ENCODE measurements around the gene PROZ. TPM values are rescaled to one million over a fixed set of nuclear protein-coding genes. Genes with fewer than 3 reads are reported as not detected.

PROZ gene
- polyA plus RNA-seq, 2 of the 4 experiments (the other 2 are of a cell fraction): not detected

- FAIRE-seq: no peak
- no peaks in the 10 kb centered on the region for H3K9me3 ChIP-seq
- no peak for DNase-seq (ENCODE audit: low read depth in 1 of 2, low spot score in 1 of 2)
- H3K4me3 ChIP-seq: no peak overlapping the region
- no peak overlapping the region for H3K4me2 ChIP-seq
- ChIA-PET CTCF (no interaction called here), POLR2A (interaction anchor here (0.7 kb wide), 1 partner anchor 24 kb away, joined by 3 read pairs; no protein-coding TSS in a partner anchor)
- no peak overlapping the region for H3K27ac ChIP-seq
- peaks cover 35% of the 10 kb centered on the region for H3K4me1 ChIP-seq
- ATAC-seq: no peak
- WGBS (ENCODE audit: missing lambda C conversion rate): 89% methylated on average over 4 of the region's 4 CpGs
- no peak for TF ChIP-seq RNF2 (IDR thresholded peaks at IDR 0.05; ENCODE audit: borderline replicate concordance, low read depth)
Measured at GRCh38 chr13:113190181-113190580, 31.7 kb downstream of the PROZ start.

- TF ChIP-seq USF2 (IDR thresholded peaks at IDR 0.05): no peak
- no peak for TF ChIP-seq ELK1 (IDR thresholded peaks at IDR 0.05; ENCODE audit: low read depth, low read length)
- TF ChIP-seq SREBF2 (IDR thresholded peaks at IDR 0.05): no peak
- no peak for TF ChIP-seq NR3C1 (IDR thresholded peaks at IDR 0.05)
- TF ChIP-seq ZC3H11A (IDR thresholded peaks at IDR 0.05): no peak
- TF ChIP-seq CBX2 (IDR thresholded peaks at IDR 0.05; ENCODE audit: borderline replicate concordance, low read depth): no peak
- TF ChIP-seq MYC (IDR thresholded peaks at IDR 0.05; ENCODE audit: borderline replicate concordance, low read length): no peak
- no peak for TF ChIP-seq NPAS2 (CRISPR knock-in tag; IDR thresholded peaks at IDR 0.05; ENCODE audit: borderline replicate concordance)
- no peak for TF ChIP-seq E2F6 (IDR thresholded peaks at IDR 0.05; ENCODE audit: borderline replicate concordance, low read depth)
- TF ChIP-seq GATA3 (IDR thresholded peaks at IDR 0.05; ENCODE audit: borderline replicate concordance): no peak
- no peak for TF ChIP-seq FOSB (CRISPR knock-in tag; IDR thresholded peaks at IDR 0.05)
- TF ChIP-seq TFCP2L1 (CRISPR knock-in tag; IDR thresholded peaks at IDR 0.05): no peak
- no peak for TF ChIP-seq MAX (IDR thresholded peaks at IDR 0.05)
- no peak for TF ChIP-seq HOXB5 (CRISPR knock-in tag; IDR thresholded peaks at IDR 0.05)
- no peak for TF ChIP-seq HOXA7 (CRISPR knock-in tag; IDR thresholded peaks at IDR 0.05)
- FAIRE-seq (no peak), ATAC-seq (no peak), DNase-seq (ENCODE audit: low read depth in 1 of 2, low spot score in 1 of 2) (no peak)
- Histone ChIP-seq H3K4me2 (no peak overlapping the region), H3K9me3 (no peaks in the 10 kb centered on the region), H3K4me1 (peaks cover 23% of the 10 kb centered on the region; the same call in 2 of the 3 replicates), H3K4me3 (no peak overlapping the region), H3K27ac (no peak overlapping the region)
- 73% methylated on average over 4 of the region's 4 CpGs for WGBS (ENCODE audit: missing lambda C conversion rate)
- ChIA-PET CTCF (no interaction called here), POLR2A (interaction anchor here (1.1 kb wide), 1 partner anchor 17 kb away, joined by 3 read pairs; the partner anchor contains the start of gene CUL4A)
Measured at GRCh38 chr13:113192279-113192678, 33.8 kb downstream of the PROZ start.

- Histone ChIP-seq H3K4me3 (no peak overlapping the region), H3K4me2 (0 out of 3 replicates have a peak overlapping the region, but pooled peaks have one; percentile 3), H3K4me1 (peaks cover 19% of the 10 kb centered on the region; the same call in 2 of the 3 replicates), H3K27ac (no peak overlapping the region), H3K9me3 (no peaks in the 10 kb centered on the region)
- CTCF ChIA-PET: no interaction called here
- FAIRE-seq (no peak), DNase-seq (ENCODE audit: low read depth in 1 of 2, low spot score in 1 of 2) (no peak), ATAC-seq (0 out of 6 replicates have a peak, but pooled peaks of 1 of the 2 experiments have one; percentile 39)
- TF ChIP-seq E2F6 (IDR thresholded peaks at IDR 0.05; ENCODE audit: borderline replicate concordance, low read depth) (no peak), CEBPB (IDR thresholded peaks at IDR 0.05) (peak; percentile 55 to 62; a peak in 3 of 4 replicates), ZFP36 (IDR thresholded peaks at IDR 0.05; ENCODE audit: borderline replicate concordance, partially characterized antibody) (no peak)
- POLR2A ChIA-PET: interaction anchor here (1.1 kb wide), 1 partner anchor 16 kb away, joined by 3 read pairs; the partner anchor contains the start of gene CUL4A
- WGBS (ENCODE audit: missing lambda C conversion rate): 88% methylated on average over 2 of the region's 2 CpGs
Measured at GRCh38 chr13:113192902-113193301, 34.5 kb downstream of the PROZ start.
